SK-N-SH (cell line): ENCODE measurements around the gene PLB1. TPM values are rescaled to one million over a fixed set of nuclear protein-coding genes. Genes with fewer than 3 reads are reported as not detected.

Experiments used
- CTCF ChIA-PET: fragments of 300-600, 350-600 bp; formaldehyde crosslinking; extraction: SDS; loops from one replicate; lab custom pipeline; 2021; lab: Yijun Ruan, JAX
- POLR2A ChIA-PET: fragments of 350-600 bp; sonication (Branson Sonifier 250); formaldehyde crosslinking; extraction: SDS; loops from one replicate; lab custom pipeline; 2020; ENCODE audit warnings: antibody characterized with exemption, inconsistent platforms; lab: Yijun Ruan, JAX
- DNase-seq: peaks from one replicate; pipeline ENCODE4 v3.0.0; 2012
- H2AFZ ChIP-seq: fragments of 200-600 bp; sonication (generic); 2 replicates; pipeline ENCODE4 v1.8.1; 2016; ENCODE audit warnings: antibody characterized with exemption, mild to moderate bottlenecking, low read depth
- H3F3A ChIP-seq: fragments of 200-600 bp; sonication (generic); replicated peaks from 2 replicates; pipeline ENCODE3; 2016; ENCODE audit warnings: antibody characterized with exemption, mild to moderate bottlenecking; ENCODE audit not compliant: insufficient read depth
- H3K27ac ChIP-seq, 2 experiments: fragments of 200-500 bp in 1 of 2; fragments of 200-600 bp in 1 of 2; sonication (Bioruptor generic) in 1 of 2; sonication (generic), shearing (Covaris generic) in 1 of 2; 2 replicates each; pipeline versions ENCODE4 v1.5.1 to v1.6.1; 2014 to 2016; ENCODE audit warnings: low read depth in 2 of 2, inconsistent platforms in 1 of 2, low read length in 1 of 2, mild to moderate bottlenecking in 1 of 2, mixed read lengths in 1 of 2
- H3K27me3 ChIP-seq: fragments of 200-600 bp; sonication (generic), shearing (Covaris generic); 2 replicates; pipeline ENCODE4 v1.6.1; 2016; ENCODE audit warnings: mixed run types; ENCODE audit not compliant: insufficient read depth
- H3K36me3 ChIP-seq, 2 experiments: fragments of 200-500 bp in 1 of 2; fragments of 200-600 bp in 1 of 2; sonication (Bioruptor generic) in 1 of 2; sonication (generic) in 1 of 2; replicated peaks in 1 of 2; 2 replicates each; pipeline versions ENCODE3 to v1.5.1; 2014 to 2016; ENCODE audit warnings: low read length in 1 of 2, mild to moderate bottlenecking in 1 of 2; ENCODE audit not compliant: insufficient read depth in 2 of 2, control insufficient read depth in 1 of 2
- H3K4me1 ChIP-seq, 2 experiments: fragments of 200-500 bp in 1 of 2; fragments of 200-600 bp in 1 of 2; sonication (Bioruptor generic) in 1 of 2; sonication (generic), shearing (Covaris generic) in 1 of 2; 2 replicates each; pipeline versions ENCODE4 v1.5.1 to v1.6.1; 2014 to 2016; ENCODE audit warnings: low read depth in 1 of 2, low read length in 1 of 2, mixed run types in 1 of 2; ENCODE audit not compliant: insufficient read depth in 2 of 2, control insufficient read depth in 1 of 2
- H3K4me2 ChIP-seq: fragments of 200-600 bp; sonication (generic), shearing (Covaris generic); 2 replicates; pipeline ENCODE4 v1.6.1; 2017; ENCODE audit warnings: mixed run types
- H3K4me3 ChIP-seq, 2 experiments: fragments of 200-500 bp in 1 of 2; fragments of 200-600 bp in 1 of 2; sonication (Bioruptor generic) in 1 of 2; sonication (generic), shearing (Covaris generic) in 1 of 2; 2 replicates each; pipeline versions ENCODE4 v1.5.1 to v1.8.1; 2014 to 2016; ENCODE audit warnings: low read depth in 2 of 2, inconsistent platforms in 1 of 2, low read length in 1 of 2, mild to moderate bottlenecking in 1 of 2, mixed read lengths in 1 of 2, moderate library complexity in 1 of 2
- H3K79me2 ChIP-seq: fragments of 200-600 bp; sonication (generic); 2 replicates; pipeline ENCODE4 v1.8.1; 2017; ENCODE audit warnings: mild to moderate bottlenecking; ENCODE audit not compliant: insufficient read depth
- H3K9ac ChIP-seq: fragments of 200-600 bp; sonication (generic); 2 replicates; pipeline ENCODE4 v1.6.1; 2017; ENCODE audit warnings: mixed run types
- H3K9me2 ChIP-seq: fragments of 200-600 bp; sonication (generic); 2 replicates; pipeline ENCODE4 v1.6.1; 2017; ENCODE audit warnings: mixed run types
- H3K9me3 ChIP-seq: fragments of 200-600 bp; sonication (generic); 2 replicates; pipeline ENCODE4 v1.6.1; 2017; ENCODE audit warnings: mixed run types, mild to moderate bottlenecking, moderate library complexity
- H4K20me1 ChIP-seq: fragments of 200-600 bp; sonication (generic); 2 replicates; pipeline ENCODE4 v1.6.1; 2017; ENCODE audit warnings: mild to moderate bottlenecking, mixed run types; ENCODE audit not compliant: insufficient read depth
- ELF1 ChIP-seq: IDR thresholded peaks from 2 replicates; pipeline ENCODE4 v1.4.0; 2012
- GATA2 ChIP-seq: sonication (generic); formaldehyde crosslinking; IDR thresholded peaks from 2 replicates; pipeline ENCODE4 v1.5.0; 2020; ENCODE audit warnings: mild to moderate bottlenecking, missing genetic modification reagents
- JUND ChIP-seq: IDR thresholded peaks from 2 replicates; pipeline ENCODE4 v1.4.0; 2012
- NFIC ChIP-seq: IDR thresholded peaks from 2 replicates; pipeline ENCODE4 v1.4.0; 2012; ENCODE audit warnings: borderline replicate concordance
- POLR2AphosphoS5 ChIP-seq: IDR thresholded peaks from 2 replicates; pipeline ENCODE4 v1.6.1; 2012; ENCODE audit warnings: low read depth, low read length
- RCOR1 ChIP-seq: fragments of 150-350 bp; IDR thresholded peaks from 2 replicates; pipeline ENCODE4 v1.6.1; 2017; ENCODE audit warnings: antibody characterized with exemption, low read length
- TCF12 ChIP-seq: IDR thresholded peaks from 2 replicates; pipeline ENCODE4 v1.4.0; 2012
- TEAD4 ChIP-seq: IDR thresholded peaks from 2 replicates; pipeline ENCODE4 v1.4.0; 2012; ENCODE audit warnings: mild to moderate bottlenecking, borderline replicate concordance; ENCODE audit not compliant: insufficient read depth
- WGBS: methylation state at CpG from one replicate; pipeline ENCODE4 v1.1.6; 2017; ENCODE audit warnings: low lambda C conversion rate; 5-methylcytosine and 5-hydroxymethylcytosine counted together
- polyA plus RNA-seq, 3 experiments: library from polyadenylated mRNA; depleted of rRNA; stranded (reverse); fragments of >200 nt; gene quantifications; 2 replicates each; pipeline ENCODE4 v1.2.3, GENCODE V29; 2012
- TF ChIP-seq, protein P1 (sequence below): IDR thresholded peaks from 2 replicates; pipeline ENCODE4 v1.4.0; 2012; ENCODE audit warnings: low read depth, borderline replicate concordance
- TF ChIP-seq, protein P2 (sequence below): IDR thresholded peaks from 2 replicates; pipeline ENCODE4; 2012
- TF ChIP-seq, protein P3 (sequence below): fragments of 200-600 bp; sonication (generic); IDR thresholded peaks from 2 replicates; pipeline ENCODE4 v1.6.1; 2017; ENCODE audit warnings: antibody characterized with exemption, mild to moderate bottlenecking, moderate library complexity
- TF ChIP-seq, protein P4 (sequence below): fragments of 150-350 bp; IDR thresholded peaks from 2 replicates; pipeline ENCODE4 v1.6.1; 2017; ENCODE audit warnings: antibody characterized with exemption, low read length, low read depth, borderline replicate concordance

Gene PLB1
- polyA plus RNA-seq, 1 of the 3 experiments (the other 2 are of a cell fraction): 0.10 TPM

DNA sequence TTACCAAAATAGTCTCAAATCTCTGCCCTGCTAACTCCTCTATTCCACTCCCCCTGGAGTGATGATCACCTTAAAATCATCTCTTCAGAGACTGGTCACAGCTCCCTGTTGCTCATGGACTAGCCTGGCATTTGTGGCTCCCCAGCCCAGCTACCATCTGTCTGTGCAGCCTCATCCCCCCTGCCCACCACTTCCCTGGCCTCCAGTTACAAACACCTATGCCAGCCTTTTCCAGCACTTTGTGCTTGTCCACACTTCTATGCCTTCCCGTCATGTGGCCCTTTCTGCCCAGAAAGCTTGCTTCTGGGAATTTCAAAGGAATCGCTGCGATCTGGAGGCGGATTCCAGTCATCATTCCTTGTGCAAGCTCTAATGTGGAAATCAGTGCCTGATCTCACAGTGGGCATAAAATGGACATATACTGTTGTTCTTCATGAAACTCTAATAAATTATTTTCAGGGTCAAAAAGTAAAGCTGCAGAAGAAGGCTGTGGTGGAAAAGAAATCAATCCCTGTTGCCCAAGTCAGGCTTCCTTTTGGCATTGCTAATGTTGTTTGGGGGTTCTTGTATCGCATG is 19.4 kb downstream of the PLB1 start:
- WGBS: 88% methylated on average over 5 of the region's 5 CpGs
- DNase-seq: no peak
- no peaks in the 10 kb centered on the region for H3K9me3 ChIP-seq
- no peaks in the 10 kb centered on the region for H3K9me2 ChIP-seq
- H3F3A ChIP-seq: no peaks in the 10 kb centered on the region
- H3K79me2 ChIP-seq: no peaks in the 10 kb centered on the region
- no peaks in the 10 kb centered on the region for H4K20me1 ChIP-seq
- H3K27ac ChIP-seq: no peak overlapping the region
- H3K4me2 ChIP-seq: no peak overlapping the region
- POLR2A ChIA-PET: no interaction called here
- no peaks in the 10 kb centered on the region for H3K36me3 ChIP-seq
- H2AFZ ChIP-seq: no peak overlapping the region
- peaks cover 41% of the 10 kb centered on the region; the same call in 1 of the 2 replicates for H3K27me3 ChIP-seq
- no peak overlapping the region for H3K4me3 ChIP-seq
- CTCF ChIA-PET: interaction anchor here (1.1 to 3.9 kb wide), 5 partner anchors 9 to 832 kb away, joined by 3 to 18 read pairs (median 5); no protein-coding TSS in a partner anchor
- TF ChIP-seq TCF12 (no peak), RCOR1 (no peak), TEAD4 (no peak), POLR2AphosphoS5 (no peak), NFIC (no peak), GATA2 (CRISPR knock-in tag) (no peak), ELF1 (no peak), JUND (no peak)
- TF ChIP-seq, protein P1, sequence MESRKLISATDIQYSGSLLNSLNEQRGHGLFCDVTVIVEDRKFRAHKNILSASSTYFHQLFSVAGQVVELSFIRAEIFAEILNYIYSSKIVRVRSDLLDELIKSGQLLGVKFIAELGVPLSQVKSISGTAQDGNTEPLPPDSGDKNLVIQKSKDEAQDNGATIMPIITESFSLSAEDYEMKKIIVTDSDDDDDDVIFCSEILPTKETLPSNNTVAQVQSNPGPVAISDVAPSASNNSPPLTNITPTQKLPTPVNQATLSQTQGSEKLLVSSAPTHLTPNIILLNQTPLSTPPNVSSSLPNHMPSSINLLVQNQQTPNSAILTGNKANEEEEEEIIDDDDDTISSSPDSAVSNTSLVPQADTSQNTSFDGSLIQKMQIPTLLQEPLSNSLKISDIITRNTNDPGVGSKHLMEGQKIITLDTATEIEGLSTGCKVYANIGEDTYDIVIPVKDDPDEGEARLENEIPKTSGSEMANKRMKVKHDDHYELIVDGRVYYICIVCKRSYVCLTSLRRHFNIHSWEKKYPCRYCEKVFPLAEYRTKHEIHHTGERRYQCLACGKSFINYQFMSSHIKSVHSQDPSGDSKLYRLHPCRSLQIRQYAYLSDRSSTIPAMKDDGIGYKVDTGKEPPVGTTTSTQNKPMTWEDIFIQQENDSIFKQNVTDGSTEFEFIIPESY: no peak
- TF ChIP-seq, protein P2, sequence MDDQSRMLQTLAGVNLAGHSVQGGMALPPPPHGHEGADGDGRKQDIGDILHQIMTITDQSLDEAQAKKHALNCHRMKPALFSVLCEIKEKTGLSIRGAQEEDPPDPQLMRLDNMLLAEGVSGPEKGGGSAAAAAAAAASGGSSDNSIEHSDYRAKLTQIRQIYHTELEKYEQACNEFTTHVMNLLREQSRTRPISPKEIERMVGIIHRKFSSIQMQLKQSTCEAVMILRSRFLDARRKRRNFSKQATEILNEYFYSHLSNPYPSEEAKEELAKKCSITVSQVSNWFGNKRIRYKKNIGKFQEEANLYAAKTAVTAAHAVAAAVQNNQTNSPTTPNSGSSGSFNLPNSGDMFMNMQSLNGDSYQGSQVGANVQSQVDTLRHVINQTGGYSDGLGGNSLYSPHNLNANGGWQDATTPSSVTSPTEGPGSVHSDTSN: no peak
- TF ChIP-seq, protein P3, sequence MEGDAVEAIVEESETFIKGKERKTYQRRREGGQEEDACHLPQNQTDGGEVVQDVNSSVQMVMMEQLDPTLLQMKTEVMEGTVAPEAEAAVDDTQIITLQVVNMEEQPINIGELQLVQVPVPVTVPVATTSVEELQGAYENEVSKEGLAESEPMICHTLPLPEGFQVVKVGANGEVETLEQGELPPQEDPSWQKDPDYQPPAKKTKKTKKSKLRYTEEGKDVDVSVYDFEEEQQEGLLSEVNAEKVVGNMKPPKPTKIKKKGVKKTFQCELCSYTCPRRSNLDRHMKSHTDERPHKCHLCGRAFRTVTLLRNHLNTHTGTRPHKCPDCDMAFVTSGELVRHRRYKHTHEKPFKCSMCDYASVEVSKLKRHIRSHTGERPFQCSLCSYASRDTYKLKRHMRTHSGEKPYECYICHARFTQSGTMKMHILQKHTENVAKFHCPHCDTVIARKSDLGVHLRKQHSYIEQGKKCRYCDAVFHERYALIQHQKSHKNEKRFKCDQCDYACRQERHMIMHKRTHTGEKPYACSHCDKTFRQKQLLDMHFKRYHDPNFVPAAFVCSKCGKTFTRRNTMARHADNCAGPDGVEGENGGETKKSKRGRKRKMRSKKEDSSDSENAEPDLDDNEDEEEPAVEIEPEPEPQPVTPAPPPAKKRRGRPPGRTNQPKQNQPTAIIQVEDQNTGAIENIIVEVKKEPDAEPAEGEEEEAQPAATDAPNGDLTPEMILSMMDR: no peak
- TF ChIP-seq, protein P4, sequence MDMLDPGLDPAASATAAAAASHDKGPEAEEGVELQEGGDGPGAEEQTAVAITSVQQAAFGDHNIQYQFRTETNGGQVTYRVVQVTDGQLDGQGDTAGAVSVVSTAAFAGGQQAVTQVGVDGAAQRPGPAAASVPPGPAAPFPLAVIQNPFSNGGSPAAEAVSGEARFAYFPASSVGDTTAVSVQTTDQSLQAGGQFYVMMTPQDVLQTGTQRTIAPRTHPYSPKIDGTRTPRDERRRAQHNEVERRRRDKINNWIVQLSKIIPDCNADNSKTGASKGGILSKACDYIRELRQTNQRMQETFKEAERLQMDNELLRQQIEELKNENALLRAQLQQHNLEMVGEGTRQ: no peak
- H3K4me1 ChIP-seq: peaks cover 0 to 13% of the 10 kb centered on the region in 2 experiments; a peak in 2 of 4 replicates
- H3K9ac ChIP-seq: no peak overlapping the region
